Fibroblast of lung (primary cell): Measurements from ENCODE around the gene PCGF3.

Experiments
- CTCF ChIP-seq, 2 donors: IDR thresholded peaks in 1 of 2; conservative IDR thresholded peaks in 1 of 2; 1 replicate in 1 of 2; 2 replicates in 1 of 2; pipeline ENCODE4 v1.5.1; 2011 to 2012; ENCODE audit warnings: low read length in 2 of 2, control low read depth in 1 of 2, inconsistent platforms in 1 of 2, low read depth in 1 of 2, mild to moderate bottlenecking in 1 of 2
- EZH2 ChIP-seq: IDR thresholded peaks from 2 replicates; pipeline ENCODE4 v1.5.1; 2012; ENCODE audit warnings: low read length, control low read depth, mild to moderate bottlenecking; ENCODE audit errors: missing control alignments

GRCh38 chr4:793941-794621 lies 88.4 kb downstream of the PCGF3 start:
- TF ChIP-seq CTCF (conservative IDR thresholded peaks at IDR 0.05 in 1 of 2, IDR thresholded peaks at IDR 0.05 in 1 of 2; ENCODE audit: low read depth in 1 of 2, low read length in 2 of 2): no peak
- no peak for TF ChIP-seq EZH2
